Omental fat pad (tissue), 4 donors: ENCODE data around the gene AK4. TPM values are rescaled to one million over a fixed set of nuclear protein-coding genes. Genes with fewer than 3 reads are reported as not detected.
"Not testable (repeated sequence)": the region's sequence is repeated elsewhere in the genome, so short reads cannot be mapped to it uniquely, and the experiment has no call there.

Source experiments
- ATAC-seq: fragments of 150-250 bp; one replicate; pipeline ENCODE4 v1.9.1; 2016; ENCODE audit warnings: mild to moderate bottlenecking, moderate library complexity; ENCODE audit not compliant: low FRiP score
- DNase-seq: peaks from one replicate; pipeline ENCODE4 v3.0.0-alpha.2; 2019; ENCODE audit warnings: low spot score
- CTCF ChIP-seq, 3 donors: fragments of 450-650 bp; IDR thresholded peaks; one replicate each; pipeline ENCODE4 v1.5.1; 2016 to 2017; ENCODE audit warnings: antibody characterized with exemption in 3 of 3, mild to moderate bottlenecking in 3 of 3, moderate library complexity in 2 of 3
- total RNA-seq, 4 donors: library from RNA; depleted of rRNA; stranded (reverse); fragments of >200 nt; gene quantifications; one replicate each; pipeline ENCODE4 v1.1.0, GENCODE V29; 2016

Gene AK4
- total RNA-seq, 4 donors from 2014 or later: 20.5 to 108 (median 61.8) TPM

DNA sequence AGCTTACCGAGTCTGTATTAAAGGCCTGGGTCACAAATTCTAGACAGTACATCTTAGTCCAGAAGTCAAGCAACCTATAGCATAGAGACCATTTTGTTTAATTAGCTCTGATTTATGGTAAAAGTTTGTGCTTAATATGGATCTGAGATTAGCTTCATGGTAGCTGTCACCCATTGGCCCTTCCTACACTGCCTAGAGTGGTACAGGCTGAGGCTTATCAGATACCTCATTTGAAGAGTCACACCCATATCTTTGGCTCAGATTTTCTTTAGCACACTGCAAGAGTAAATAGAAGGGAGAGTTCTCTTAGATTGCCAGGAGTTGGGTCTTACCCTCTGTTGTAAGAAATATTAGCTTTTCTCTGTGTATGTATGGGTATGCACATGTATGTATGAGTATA lies 3.6 kb downstream of the AK4 start:
- ATAC-seq: no peak
- no peak for DNase-seq
- TF ChIP-seq CTCF (IDR thresholded peaks at IDR 0.05): no peak

DNA sequence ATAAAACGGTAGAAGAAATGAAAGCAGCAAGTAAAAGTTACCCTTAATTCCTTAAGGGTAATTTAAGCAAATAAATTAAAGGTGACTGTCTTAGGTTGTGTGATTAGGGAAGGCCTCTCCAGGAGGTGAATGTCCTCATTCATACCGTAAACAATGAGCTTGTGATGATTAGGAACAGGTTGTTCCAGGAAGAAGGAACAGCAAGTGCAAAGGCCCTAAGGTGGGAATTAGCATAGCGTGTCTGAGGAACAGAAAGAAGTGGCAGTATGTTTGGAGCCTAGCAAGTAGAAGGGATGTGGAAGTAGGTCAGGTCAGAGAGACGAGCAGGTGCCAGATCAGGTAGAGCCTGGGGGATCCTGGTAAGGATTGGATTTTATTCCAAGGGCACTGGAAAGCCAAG lies 5.6 kb downstream of the AK4 start:
- no peak for TF ChIP-seq CTCF (IDR thresholded peaks at IDR 0.05)
- DNase-seq (no peak), ATAC-seq (no peak)

DNA sequence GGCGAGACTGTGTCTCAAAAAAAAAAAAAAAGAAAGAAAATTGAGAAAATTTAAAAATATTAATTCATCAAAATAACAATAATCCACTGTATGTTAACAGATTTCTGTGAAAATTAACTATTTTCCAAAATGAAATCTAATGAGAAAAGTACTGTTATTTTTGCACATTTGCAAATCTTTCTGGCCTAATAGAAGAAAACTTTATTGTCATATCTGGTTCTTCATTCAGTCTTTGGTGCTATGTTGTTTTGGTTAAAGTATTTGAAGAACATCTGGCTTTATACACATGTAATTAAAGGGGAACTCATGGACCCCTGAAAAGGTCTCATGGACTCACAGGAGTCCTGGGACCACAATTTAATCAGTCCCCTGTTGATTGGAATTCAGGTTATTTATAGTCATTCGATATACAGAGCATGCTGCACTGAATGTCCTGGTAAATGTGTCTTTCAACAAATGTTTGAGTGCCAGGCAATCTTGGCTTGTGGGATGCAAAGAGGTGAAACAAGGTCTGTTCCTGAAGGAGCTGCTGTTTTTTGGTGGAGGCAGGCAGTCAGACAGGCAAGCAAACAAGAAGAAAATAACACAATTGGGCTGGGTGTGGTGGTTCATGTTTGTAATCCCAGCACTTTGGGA lies 9.0 kb downstream of the AK4 start:
- TF ChIP-seq CTCF (IDR thresholded peaks at IDR 0.05): no peak
- ATAC-seq: no peak

GRCh38 chr1:65157546-65157941 lies 9.5 kb downstream of the AK4 start:
- ATAC-seq (no peak), DNase-seq (no peak)
- TF ChIP-seq CTCF (IDR thresholded peaks at IDR 0.05): no peak

More for the DNA sequence above, 9.0 kb downstream of the AK4 start:
- DNase-seq: no peak

- not testable (repeated sequence) for ATAC-seq, DNase-seq
Measured at GRCh38 chr1:65159291-65159688, 11.3 kb downstream of the AK4 start.

DNA sequence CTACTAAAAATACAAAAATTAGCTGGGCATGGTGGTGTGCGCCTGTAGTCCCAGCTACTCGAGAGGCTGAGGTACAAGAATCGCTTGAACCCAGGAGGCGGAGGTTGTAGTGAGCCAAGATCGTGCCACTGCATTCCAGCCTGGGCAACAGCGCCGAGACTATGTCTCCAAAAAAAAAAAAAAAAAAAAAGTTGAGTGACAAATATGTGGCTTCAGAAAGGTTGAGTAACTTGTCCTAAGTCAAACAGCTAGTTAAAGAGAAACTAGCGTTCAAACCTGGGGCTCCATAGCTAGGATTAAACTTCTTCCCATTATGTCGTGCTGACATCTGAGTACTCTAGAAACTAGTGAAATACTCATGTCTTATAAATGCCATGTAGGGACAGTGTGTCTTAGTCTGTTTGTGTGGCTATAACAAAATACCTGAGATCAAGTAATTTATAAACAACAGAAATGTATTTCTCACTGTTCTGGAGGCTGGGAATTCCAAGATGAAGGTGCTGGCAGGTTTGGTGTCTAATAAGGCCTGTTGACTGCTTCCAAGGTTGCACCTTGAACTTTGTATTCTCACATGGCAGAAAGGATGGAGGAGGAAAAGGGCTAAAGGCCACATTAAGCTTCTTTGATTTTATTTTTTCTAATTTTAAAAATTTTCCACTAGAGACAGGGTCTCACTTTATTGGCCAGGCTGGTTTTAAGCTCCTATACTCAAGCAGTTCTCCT lies 12.0 kb downstream of the AK4 start:
- no peak for DNase-seq
- no peak for ATAC-seq
- TF ChIP-seq CTCF (IDR thresholded peaks at IDR 0.05): no peak

DNA sequence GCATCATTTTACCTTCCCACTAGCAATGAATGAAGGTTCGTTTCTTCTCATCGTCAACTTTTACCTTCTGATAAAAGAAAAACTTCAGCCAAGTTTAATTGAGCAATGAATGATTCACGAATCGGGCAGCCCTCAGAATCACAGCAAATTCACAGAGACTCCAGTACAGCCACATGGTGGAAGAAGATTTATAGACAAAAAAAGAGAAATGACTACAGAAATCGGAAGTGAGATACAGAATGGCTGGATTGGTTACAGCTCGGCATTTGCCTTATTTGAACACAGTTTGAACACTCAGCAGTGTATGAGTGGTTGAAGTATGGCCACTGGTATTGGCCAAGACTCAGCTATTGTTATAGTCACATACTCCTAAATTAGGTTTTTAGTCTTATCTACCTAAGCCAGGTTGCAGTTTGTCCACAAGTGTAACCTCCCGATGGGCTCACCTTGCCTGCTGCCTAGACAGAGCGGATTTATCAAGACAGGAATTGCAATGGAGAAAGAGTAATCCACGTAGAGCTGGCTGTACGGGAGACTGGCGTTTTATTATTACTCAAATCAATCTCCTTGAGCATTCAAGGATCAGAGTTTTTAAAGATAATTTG lies 15.3 kb downstream of the AK4 start:
- no peak for DNase-seq
- ATAC-seq: peak; percentile 79
- TF ChIP-seq CTCF (IDR thresholded peaks at IDR 0.05): no peak

DNA sequence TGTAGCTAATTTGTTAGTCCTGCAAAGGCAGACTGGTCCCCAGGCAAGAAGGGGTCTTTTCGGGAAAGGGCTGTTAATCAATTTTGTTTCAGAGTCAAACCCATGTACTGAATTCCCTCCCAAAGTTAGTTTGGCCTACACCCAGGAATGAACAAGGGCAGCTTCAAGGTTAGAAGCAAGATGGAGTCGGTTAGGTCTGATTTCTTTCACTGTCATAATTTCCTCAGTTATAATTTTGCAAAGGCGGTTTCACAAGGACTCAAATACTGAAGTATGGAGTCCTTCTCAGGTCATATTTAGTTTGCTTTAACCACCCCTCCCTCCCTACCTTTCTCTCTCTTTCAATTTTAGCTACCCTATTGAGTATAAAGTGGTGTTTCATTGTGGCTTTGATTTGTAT lies 16.1 kb downstream of the AK4 start:
- not testable (repeated sequence) for ATAC-seq, DNase-seq
